ENCODE results near the gene ZNF117. TPM values are rescaled to one million over a fixed set of nuclear protein-coding genes. Genes with fewer than 3 reads are reported as not detected.
A peak's percentile ranks its signal among the peaks of the same experiment; 100 is the strongest.

The ZNF117 gene
- total RNA-seq, 1 experiment from 2014 or later, result 7.2 TPM

DNA sequence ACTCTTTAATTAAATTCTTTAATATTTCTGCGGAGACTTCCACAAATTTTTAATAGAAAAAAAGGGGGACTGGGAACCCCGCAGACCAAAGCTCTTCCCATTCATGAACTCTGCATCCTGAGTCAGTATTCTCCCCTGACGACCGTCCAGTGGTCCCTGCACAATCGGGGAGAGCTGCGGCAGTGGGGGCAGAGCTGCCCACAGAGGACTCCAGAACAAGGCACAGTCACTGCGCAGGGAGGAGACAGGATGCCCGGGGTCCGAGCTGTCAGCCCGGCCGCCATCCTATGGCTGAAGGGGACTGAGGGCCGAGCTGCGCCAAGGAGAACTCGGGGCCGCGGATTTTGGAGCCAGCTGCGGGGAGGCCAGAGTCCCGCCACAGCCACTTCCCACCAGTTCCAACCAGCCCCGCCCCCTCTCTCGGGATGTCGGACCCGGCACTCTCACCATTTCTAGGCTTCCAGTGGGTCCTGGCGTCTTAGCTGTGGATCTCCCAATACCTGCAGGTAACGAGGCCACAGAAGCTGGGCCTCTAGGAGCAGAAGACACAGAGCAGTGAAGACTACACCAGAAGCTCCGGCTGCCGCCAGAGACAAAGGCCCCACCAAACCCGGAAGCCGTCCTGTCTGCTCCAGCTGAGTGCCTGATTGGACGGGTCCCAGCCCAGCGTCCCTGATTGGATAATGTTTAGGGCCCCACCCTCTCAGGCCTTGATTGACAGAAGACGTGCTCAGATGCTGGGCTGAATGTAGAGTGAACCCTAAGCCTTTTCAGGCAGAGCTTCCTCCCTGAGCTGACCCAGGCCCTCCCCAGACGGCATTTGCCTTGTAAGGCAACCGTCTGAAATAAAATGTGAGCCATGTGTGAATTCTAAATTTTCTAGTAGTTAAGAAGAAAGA lies 15.5 kb upstream of the ZNF117 start, which contains the start of gene ERV3-1:
TSS of gene ERV3-1 (minus strand) at position 594 of the 899 bp plus-strand sequence. CDS start 13,661 bp downstream, outside the sequence.
- CTCF ChIA-PET, result interaction anchor here (1.0 to 1.3 kb wide), 2 partner anchors 31 to 118 kb away, joined by 3 to 7 read pairs; no protein-coding TSS in a partner anchor
- peaks cover 30% of the 10 kb centered on the region for H3K9me3 ChIP-seq
- Mint-ChIP-seq H3K4me1 (ENCODE audit: low read depth, unreplicated experiment) (peaks cover 14% of the 10 kb centered on the region), H3K4me3 (ENCODE audit: unreplicated experiment) (peak within 1 kb of the TSS; percentile 93), H3K27ac (ENCODE audit: unreplicated experiment) (peak within 1 kb of the TSS; percentile 95), H3K9me3 (ENCODE audit: unreplicated experiment) (peaks cover 16% of the 10 kb centered on the region), H3K27me3 (ENCODE audit: insufficient read depth, unreplicated experiment) (no peaks in the 10 kb centered on the region), H3K36me3 (ENCODE audit: insufficient read depth, unreplicated experiment) (peaks cover 51% of the 10 kb centered on the region)
- peak; percentile 94 to 97 for DNase-seq
- no TSS peak for BruUV-seq (replicated peaks)
- no peak for TF ChIP-seq CTCF (IDR thresholded peaks at IDR 0.05; ENCODE audit: insufficient read depth in 1 of 2, low read depth in 1 of 2, low read length in 1 of 2, severe bottlenecking in 1 of 2, unreplicated experiment in 1 of 2)
- H3K36me3 ChIP-seq (ENCODE audit: control insufficient read depth, insufficient read depth, low read length), result peaks cover 7% of the 10 kb centered on the region
- POLR2A ChIA-PET, result interaction anchor here (0.5 to 1.8 kb wide), 6 partner anchors 8 to 367 kb away, joined by 3 to 13 read pairs (median 7); partner anchors contain the start of gene ZNF92
- H3K4me1 ChIP-seq, result peaks cover 4% of the 10 kb centered on the region
- H3K27me3 ChIP-seq (replicated peaks; ENCODE audit: control insufficient read depth, insufficient read depth, low read length), result no peaks in the 10 kb centered on the region
- intact Hi-C loops (cut with micrococcal nuclease; ENCODE audit: unreplicated experiment), result loop anchor here (1.0 kb wide), 2 partner anchors 32 to 391 kb away; no protein-coding TSS in a partner anchor
- peak within 1 kb of the TSS; percentile 69 for H3K4me3 ChIP-seq (ENCODE audit: low read depth, low read length)

GRCh38 chr7:65004575-65004974 lies 13.7 kb upstream of the ZNF117 start:
- Mint-ChIP-seq H3K4me1 (ENCODE audit: low read depth, unreplicated experiment) (peaks cover 14% of the 10 kb centered on the region), H3K27me3 (ENCODE audit: insufficient read depth, unreplicated experiment) (no peaks in the 10 kb centered on the region), H3K9me3 (ENCODE audit: unreplicated experiment) (peaks cover 22% of the 10 kb centered on the region), H3K4me3 (ENCODE audit: unreplicated experiment) (peak overlapping the region; percentile 93), H3K27ac (ENCODE audit: unreplicated experiment) (no peak overlapping the region), H3K36me3 (ENCODE audit: insufficient read depth, unreplicated experiment) (peaks cover 67% of the 10 kb centered on the region)
- DNase-seq, result no peak
- ChIA-PET POLR2A (no interaction called here), CTCF (no interaction called here)
- peaks cover 7% of the 10 kb centered on the region for H3K36me3 ChIP-seq (ENCODE audit: control insufficient read depth, insufficient read depth, low read length)
- intact Hi-C loops (cut with micrococcal nuclease; ENCODE audit: unreplicated experiment), result no loop called here
- peaks cover 46% of the 10 kb centered on the region for H3K9me3 ChIP-seq
- H3K4me3 ChIP-seq (ENCODE audit: low read depth, low read length), result no peak overlapping the region
- BruUV-seq (replicated peaks), result no TSS peak
- no peak for TF ChIP-seq CTCF (IDR thresholded peaks at IDR 0.05; ENCODE audit: insufficient read depth in 1 of 2, low read depth in 1 of 2, low read length in 1 of 2, severe bottlenecking in 1 of 2, unreplicated experiment in 1 of 2)
- H3K4me1 ChIP-seq, result peaks cover 16% of the 10 kb centered on the region
- no peaks in the 10 kb centered on the region for H3K27me3 ChIP-seq (replicated peaks; ENCODE audit: control insufficient read depth, insufficient read depth, low read length)

GRCh38 chr7:65002972-65003585 lies 12.2 kb upstream of the ZNF117 start:
- no peak overlapping the region for H3K4me3 ChIP-seq (ENCODE audit: low read depth, low read length)
- peak overlapping the region; percentile 17 for H3K4me3 Mint-ChIP-seq (ENCODE audit: unreplicated experiment)
- H3K4me1 ChIP-seq, result peaks cover 29% of the 10 kb centered on the region
- TF ChIP-seq CTCF (IDR thresholded peaks at IDR 0.05; ENCODE audit: insufficient read depth in 1 of 2, low read depth in 1 of 2, low read length in 1 of 2, severe bottlenecking in 1 of 2, unreplicated experiment in 1 of 2), result no peak
- H3K9me3 ChIP-seq, result peaks cover 59% of the 10 kb centered on the region
- BruUV-seq (replicated peaks), result no TSS peak
- H3K27me3 ChIP-seq (replicated peaks; ENCODE audit: control insufficient read depth, insufficient read depth, low read length), result no peaks in the 10 kb centered on the region
- ChIA-PET POLR2A (no interaction called here), CTCF (no interaction called here)
- peaks cover 82% of the 10 kb centered on the region for H3K36me3 Mint-ChIP-seq (ENCODE audit: insufficient read depth, unreplicated experiment)
- H3K27ac Mint-ChIP-seq (ENCODE audit: unreplicated experiment), result no peak overlapping the region
- peaks cover 9% of the 10 kb centered on the region for H3K36me3 ChIP-seq (ENCODE audit: control insufficient read depth, insufficient read depth, low read length)
- peaks cover 24% of the 10 kb centered on the region for H3K4me1 Mint-ChIP-seq (ENCODE audit: low read depth, unreplicated experiment)
- no peak for DNase-seq
- intact Hi-C loops (cut with micrococcal nuclease; ENCODE audit: unreplicated experiment), result no loop called here
- no peaks in the 10 kb centered on the region for H3K27me3 Mint-ChIP-seq (ENCODE audit: insufficient read depth, unreplicated experiment)
- peaks cover 34% of the 10 kb centered on the region for H3K9me3 Mint-ChIP-seq (ENCODE audit: unreplicated experiment)

Measured in Caco-2 (cell line).